A673 (cell line): Measurements from ENCODE around the gene DPT.

Experiments
- EZH2 ChIP-seq: fragments of 200-600 bp; sonication (generic); IDR thresholded peaks from 2 replicates; pipeline ENCODE4 v1.6.1; 2017; ENCODE audit warnings: borderline replicate concordance, low read depth, mild to moderate bottlenecking, mixed read lengths, antibody characterized with exemption, low read length; ENCODE audit not compliant: poor library complexity, severe bottlenecking
- TF ChIP-seq, protein P1 (sequence below): fragments of 300-800, 200-600 bp; sonication (generic); conservative IDR thresholded peaks from 2 replicates; pipeline ENCODE4 v1.5.1; 2017; ENCODE audit warnings: low read depth, mild to moderate bottlenecking, antibody characterized with exemption, low read length, moderate library complexity, mixed read lengths

DNA sequence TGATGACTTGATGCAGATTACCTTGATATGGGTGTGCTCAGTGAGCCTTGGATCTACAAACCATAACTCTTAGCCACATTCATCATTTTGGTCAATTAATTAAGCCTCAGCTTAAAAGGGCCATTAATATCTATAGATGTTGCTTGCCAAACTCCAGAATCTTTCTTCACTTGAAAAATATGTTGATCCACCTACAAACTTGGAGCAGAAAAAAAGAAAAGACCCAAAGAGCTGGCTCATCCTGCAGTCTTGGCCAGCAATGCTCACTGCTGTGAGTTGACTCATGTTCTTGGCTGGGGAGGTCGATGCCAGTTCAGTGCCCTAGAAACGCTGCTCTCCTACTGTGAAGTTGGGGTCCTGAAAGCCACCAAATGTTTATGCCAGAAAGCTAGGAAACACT, 75.4 kb downstream of the DPT start:
- TF ChIP-seq EZH2: no peak
- TF ChIP-seq, protein P1, sequence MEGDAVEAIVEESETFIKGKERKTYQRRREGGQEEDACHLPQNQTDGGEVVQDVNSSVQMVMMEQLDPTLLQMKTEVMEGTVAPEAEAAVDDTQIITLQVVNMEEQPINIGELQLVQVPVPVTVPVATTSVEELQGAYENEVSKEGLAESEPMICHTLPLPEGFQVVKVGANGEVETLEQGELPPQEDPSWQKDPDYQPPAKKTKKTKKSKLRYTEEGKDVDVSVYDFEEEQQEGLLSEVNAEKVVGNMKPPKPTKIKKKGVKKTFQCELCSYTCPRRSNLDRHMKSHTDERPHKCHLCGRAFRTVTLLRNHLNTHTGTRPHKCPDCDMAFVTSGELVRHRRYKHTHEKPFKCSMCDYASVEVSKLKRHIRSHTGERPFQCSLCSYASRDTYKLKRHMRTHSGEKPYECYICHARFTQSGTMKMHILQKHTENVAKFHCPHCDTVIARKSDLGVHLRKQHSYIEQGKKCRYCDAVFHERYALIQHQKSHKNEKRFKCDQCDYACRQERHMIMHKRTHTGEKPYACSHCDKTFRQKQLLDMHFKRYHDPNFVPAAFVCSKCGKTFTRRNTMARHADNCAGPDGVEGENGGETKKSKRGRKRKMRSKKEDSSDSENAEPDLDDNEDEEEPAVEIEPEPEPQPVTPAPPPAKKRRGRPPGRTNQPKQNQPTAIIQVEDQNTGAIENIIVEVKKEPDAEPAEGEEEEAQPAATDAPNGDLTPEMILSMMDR: no peak
